Transverse colon (tissue), 4 donors: Measurements from ENCODE around the gene PCYT1A. TPM values are rescaled to one million over a fixed set of nuclear protein-coding genes. Genes with fewer than 3 reads are reported as not detected.
A peak's percentile ranks its signal among the peaks of the same experiment; 100 is the strongest.
"Not testable (repeated sequence)": the region's sequence is repeated elsewhere in the genome, so short reads cannot be mapped to it uniquely, and the experiment has no call there.

ENCODE experiments used
- DNase-seq: peaks from one replicate; pipeline ENCODE4 v3.0.0-alpha.2; 2019
- H3K27ac ChIP-seq, 4 donors: fragments of 200-600 bp; sonication (generic); 2 replicates each; pipeline ENCODE4 v1.5.1; 2016 to 2018; ENCODE audit warnings: inconsistent platforms in 4 of 4
- H3K27me3 ChIP-seq: fragments of 200-600 bp; sonication (generic); 2 replicates; pipeline ENCODE4 v1.5.1; 2017; ENCODE audit warnings: inconsistent platforms
- H3K36me3 ChIP-seq, 4 donors: fragments of 200-600 bp; sonication (generic); 2 replicates each; pipeline ENCODE4 v1.5.1; 2017 to 2019; ENCODE audit warnings: inconsistent platforms in 4 of 4
- H3K4me1 ChIP-seq, 4 donors: fragments of 200-600 bp; sonication (generic); 2 replicates each; pipeline ENCODE4 v1.5.1; 2017 to 2020; ENCODE audit warnings: inconsistent platforms in 4 of 4
- H3K4me3 ChIP-seq, 4 donors: fragments of 200-600 bp; sonication (generic); 1 replicate in 1 of 4; 2 replicates in 3 of 4; pipeline versions ENCODE4 v1.5.1 to v1.6.1; 2017 to 2019; ENCODE audit warnings: inconsistent platforms in 4 of 4
- H3K9me3 ChIP-seq, 2 donors: fragments of 200-600 bp; sonication (generic); 2 replicates each; pipeline ENCODE4 v1.5.1; 2017 to 2019; ENCODE audit warnings: inconsistent platforms in 2 of 2
- CTCF ChIP-seq, 5 experiments: fragments of 200-600 bp in 3 of 5; fragments of 450-650 bp in 2 of 5; sonication (generic) in 3 of 5; IDR thresholded peaks; 1 replicate in 2 of 5; 2 replicates in 3 of 5; pipeline ENCODE4 v1.5.1; 2016 to 2017; ENCODE audit warnings: antibody characterized with exemption in 5 of 5, inconsistent platforms in 3 of 5, mild to moderate bottlenecking in 2 of 5, moderate library complexity in 1 of 5
- EP300 ChIP-seq: sonication (generic); formaldehyde crosslinking; IDR thresholded peaks from one replicate; pipeline ENCODE4 v1.6.1; 2017; ENCODE audit warnings: antibody characterized with exemption, low read depth
- POLR2A ChIP-seq: fragments of 450-650 bp; IDR thresholded peaks from one replicate; pipeline ENCODE4 v1.6.1; 2016; ENCODE audit warnings: antibody characterized with exemption, mild to moderate bottlenecking, moderate library complexity
- POLR2AphosphoS5 ChIP-seq, 3 donors: sonication (generic); formaldehyde crosslinking; IDR thresholded peaks; one replicate each; pipeline ENCODE4 v1.6.1; 2016; ENCODE audit warnings: antibody characterized with exemption in 3 of 3
- WGBS, 2 donors: methylation state at CpG; one replicate each; pipeline ENCODE4 v1.1.5; 2018; ENCODE audit warnings: low coverage in 1 of 2; 5-methylcytosine and 5-hydroxymethylcytosine counted together
- in situ Hi-C, 4 donors: fragments of 200-750 bp; cut with MboI; loops; one replicate each; pipeline versions ENCODE4 v1.15.0 to v1.15.1; 2017; ENCODE audit warnings: low sequenced_read_pairs in 3 of 4, low pct_ligation_motif_present in 1 of 4, low pct_unique_long_range_greater_than_20kb in 1 of 4
- intact Hi-C: fragments of 100-400 bp; cut with DNase I; formaldehyde crosslinking; loops from one replicate; pipeline ENCODE4 v1.15.1; 2023; ENCODE audit warnings: low total_unique reads
- total RNA-seq, 4 donors: library from RNA; depleted of rRNA; stranded (reverse); fragments of >200 nt; gene quantifications; one replicate each; pipeline ENCODE4 v1.1.0, GENCODE V29; 2016

The PCYT1A gene
- total RNA-seq, 4 donors from 2014 or later, result 50.1 to 104 (median 76.2) TPM

- no peak for DNase-seq
- peaks cover 0 to 10% (median 9%) of the 10 kb centered on the region in 4 donors for H3K4me1 ChIP-seq
- no peaks in the 10 kb centered on the region for H3K9me3 ChIP-seq
- TF ChIP-seq CTCF (IDR thresholded peaks at IDR 0.05) (no peak), POLR2A (no peak), EP300 (no peak), POLR2AphosphoS5 (IDR thresholded peaks at IDR 0.05) (no peak)
- in situ Hi-C loops, result loop anchor here in 1 of 4 donors (25.0 kb wide), 1 partner anchor 470 kb away; no protein-coding TSS in a partner anchor
- intact Hi-C loops, result no loop called here
- H3K4me3 ChIP-seq, result peak overlapping the region in 3 of 4 donors; percentile 30 to 63 (median 38)
- no peak overlapping the region for H3K27ac ChIP-seq
- H3K36me3 ChIP-seq, result no peaks in the 10 kb centered on the region
- 45% methylated on average over 16 of the region's 70 CpGs; no CpG with 5 or more reads in 1 of the 2 donors for whole genome bisulfite sequencing, 2 donors
- H3K27me3 ChIP-seq, result no peaks in the 10 kb centered on the region
These were observed 80.2 kb downstream of the PCYT1A start for GRCh38 chr3:196207159-196207832.

- H3K4me1 ChIP-seq, H3K9me3 ChIP-seq, H3K27ac ChIP-seq, intact Hi-C loops, H3K36me3 ChIP-seq, H3K27me3 ChIP-seq, DNase-seq, H3K4me3 ChIP-seq: not testable (repeated sequence)
- 81 to 83% methylated on average over 4 to 9 of the region's 9 CpGs for WGBS, 2 donors
- in situ Hi-C loops, result loop anchor here in 1 of 4 donors (25.0 kb wide), 1 partner anchor 468 kb away; no protein-coding TSS in a partner anchor
These were observed 81.9 kb downstream of the PCYT1A start for GRCh38 chr3:196205442-196206205.

GRCh38 chr3:196203846-196204245 is 83.7 kb downstream of the PCYT1A start:
- Histone ChIP-seq H3K4me1 (peaks cover 0 to 10% (median 9%) of the 10 kb centered on the region in 4 donors), H3K27ac (no peak overlapping the region), H3K27me3 (no peaks in the 10 kb centered on the region), H3K9me3 (no peaks in the 10 kb centered on the region), H3K4me3 (no peak overlapping the region), H3K36me3 (no peaks in the 10 kb centered on the region)
- no peak for DNase-seq
- intact Hi-C loops (no loop called here), in situ Hi-C loops (loop anchor here in 1 of 4 donors (25.0 kb wide), 1 partner anchor 467 kb away; no protein-coding TSS in a partner anchor)
- 76 to 87% methylated on average over 3 of the region's 3 CpGs for WGBS, 2 donors
- TF ChIP-seq POLR2AphosphoS5 (IDR thresholded peaks at IDR 0.05) (no peak), CTCF (IDR thresholded peaks at IDR 0.05) (no peak), EP300 (no peak), POLR2A (no peak)

GRCh38 chr3:196202516-196202970 is 85.0 kb downstream of the PCYT1A start:
- 55 to 75% methylated on average over 10 to 21 of the region's 21 CpGs for WGBS, 2 donors
- intact Hi-C loops, result no loop called here
- peak; percentile 49 for DNase-seq
- no peak for TF ChIP-seq POLR2A
- no peak for TF ChIP-seq POLR2AphosphoS5 (IDR thresholded peaks at IDR 0.05)
- TF ChIP-seq EP300, result no peak
- TF ChIP-seq CTCF (IDR thresholded peaks at IDR 0.05), result no peak
- in situ Hi-C loops, result loop anchor here in 1 of 4 donors (25.0 kb wide), 1 partner anchor 465 kb away; no protein-coding TSS in a partner anchor
- H3K27ac ChIP-seq, result no peak overlapping the region
- peaks cover 0 to 5% (median 3%) of the 10 kb centered on the region in 4 donors for H3K4me1 ChIP-seq
- H3K36me3 ChIP-seq, result no peaks in the 10 kb centered on the region
- H3K4me3 ChIP-seq, result no peak overlapping the region
- H3K9me3 ChIP-seq, result no peaks in the 10 kb centered on the region
- H3K27me3 ChIP-seq, result no peaks in the 10 kb centered on the region
